AG09309 (cell line): Measurements from ENCODE around the gene KIFAP3.

Experiments used
- DNase-seq: peaks from one replicate; pipeline ENCODE4 v3.0.0-alpha.2; 2010; ENCODE audit warnings: low read depth
- H3K4me3 ChIP-seq: 2 replicates; pipeline ENCODE4 v1.5.1; 2011; ENCODE audit warnings: mild to moderate bottlenecking, low read depth, low read length, moderate library complexity; ENCODE audit not compliant: control insufficient read depth
- TF ChIP-seq, protein P1 (sequence below): IDR thresholded peaks from 2 replicates; pipeline ENCODE4 v1.5.1; 2011; ENCODE audit warnings: mild to moderate bottlenecking, low read depth, low read length, inconsistent platforms; ENCODE audit not compliant: insufficient read depth, control insufficient read depth; ENCODE audit errors: missing control alignments

The KIFAP3 gene

GRCh38 chr1:169970114-169970513 is 104.4 kb downstream of the KIFAP3 start:
- TF ChIP-seq, protein P1, sequence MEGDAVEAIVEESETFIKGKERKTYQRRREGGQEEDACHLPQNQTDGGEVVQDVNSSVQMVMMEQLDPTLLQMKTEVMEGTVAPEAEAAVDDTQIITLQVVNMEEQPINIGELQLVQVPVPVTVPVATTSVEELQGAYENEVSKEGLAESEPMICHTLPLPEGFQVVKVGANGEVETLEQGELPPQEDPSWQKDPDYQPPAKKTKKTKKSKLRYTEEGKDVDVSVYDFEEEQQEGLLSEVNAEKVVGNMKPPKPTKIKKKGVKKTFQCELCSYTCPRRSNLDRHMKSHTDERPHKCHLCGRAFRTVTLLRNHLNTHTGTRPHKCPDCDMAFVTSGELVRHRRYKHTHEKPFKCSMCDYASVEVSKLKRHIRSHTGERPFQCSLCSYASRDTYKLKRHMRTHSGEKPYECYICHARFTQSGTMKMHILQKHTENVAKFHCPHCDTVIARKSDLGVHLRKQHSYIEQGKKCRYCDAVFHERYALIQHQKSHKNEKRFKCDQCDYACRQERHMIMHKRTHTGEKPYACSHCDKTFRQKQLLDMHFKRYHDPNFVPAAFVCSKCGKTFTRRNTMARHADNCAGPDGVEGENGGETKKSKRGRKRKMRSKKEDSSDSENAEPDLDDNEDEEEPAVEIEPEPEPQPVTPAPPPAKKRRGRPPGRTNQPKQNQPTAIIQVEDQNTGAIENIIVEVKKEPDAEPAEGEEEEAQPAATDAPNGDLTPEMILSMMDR, result no peak
- no peak for DNase-seq
- H3K4me3 ChIP-seq, result no peak overlapping the region

DNA sequence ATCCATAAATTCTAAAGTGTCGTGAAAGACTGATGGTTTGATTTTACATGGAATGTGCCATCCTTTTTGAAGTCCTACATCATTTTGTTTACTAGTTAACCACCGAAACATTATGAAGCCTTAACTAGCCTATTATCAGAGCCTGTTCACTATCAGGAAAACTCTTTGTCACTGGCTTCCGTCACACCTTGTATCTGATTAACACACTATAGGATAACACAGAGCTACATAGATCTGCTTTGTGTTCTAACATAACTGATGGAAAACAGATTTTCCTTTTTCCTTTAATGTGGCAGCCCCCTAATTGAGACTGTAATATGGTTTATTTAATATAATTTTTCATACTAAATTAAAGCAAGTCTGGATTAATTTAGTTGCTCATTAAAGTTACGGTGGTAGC is 106.3 kb downstream of the KIFAP3 start:
- no peak overlapping the region for H3K4me3 ChIP-seq
- TF ChIP-seq, protein P1, result no peak
- DNase-seq, result no peak

DNA sequence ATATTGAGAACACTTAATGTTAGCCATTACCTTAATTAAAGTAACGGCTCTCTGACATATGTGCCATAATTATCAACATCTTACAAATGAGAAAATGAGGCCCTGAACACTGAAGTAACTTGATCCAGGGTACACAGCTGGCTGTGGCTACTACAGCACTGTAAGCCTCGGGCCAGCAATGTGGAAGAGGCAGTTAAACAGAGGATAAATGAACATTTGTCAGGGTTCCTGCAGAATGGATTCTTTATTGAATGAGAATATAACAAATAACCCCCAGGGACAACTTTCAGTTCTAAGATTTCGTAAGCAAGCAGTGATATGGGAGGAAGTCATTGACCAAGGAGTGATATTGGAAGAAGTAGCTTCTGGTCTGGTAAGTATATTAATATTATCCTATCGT is 110.3 kb downstream of the KIFAP3 start:
- no peak for DNase-seq

DNA sequence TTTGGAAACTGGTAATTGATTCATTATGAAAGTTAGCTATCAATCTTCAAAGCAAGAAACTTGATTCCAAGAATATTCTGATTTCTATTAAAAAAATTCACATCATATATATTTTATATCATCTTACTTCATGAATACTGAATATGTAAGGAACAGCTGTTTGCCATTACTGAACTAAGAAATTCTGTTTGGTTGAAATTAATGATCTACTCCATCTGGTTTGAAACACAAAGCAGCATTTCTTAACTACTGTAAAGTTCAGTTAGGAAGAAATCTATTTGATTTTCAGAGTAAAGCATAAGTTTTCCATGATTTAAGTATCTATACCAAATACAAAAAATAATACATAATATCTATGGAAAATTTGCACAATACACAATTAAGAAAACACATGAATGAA is 114.8 kb downstream of the KIFAP3 start:
- no peak overlapping the region for H3K4me3 ChIP-seq
- DNase-seq, result no peak
- TF ChIP-seq, protein P1, result no peak

More for the DNA sequence above, 110.3 kb downstream of the KIFAP3 start:
- no peak overlapping the region for H3K4me3 ChIP-seq
- TF ChIP-seq, protein P1, result no peak

DNA sequence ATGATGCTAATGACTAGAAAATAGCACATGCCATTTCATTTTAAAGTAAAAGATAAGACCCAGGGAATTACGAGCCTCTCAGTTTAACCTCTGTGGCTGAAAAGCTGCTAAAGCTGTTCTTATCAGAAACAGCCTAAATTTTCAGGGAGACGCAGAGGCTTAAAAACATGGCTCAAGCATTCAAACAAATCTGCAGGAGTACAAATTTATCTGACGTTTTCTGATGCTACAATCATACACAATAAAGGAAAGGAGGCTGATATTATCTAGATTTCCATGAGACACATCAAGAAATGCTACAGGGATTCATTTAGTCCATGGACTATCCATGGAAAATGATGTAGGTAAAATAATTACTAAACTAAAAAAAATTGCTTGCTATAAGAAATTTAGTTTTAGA is 115.5 kb downstream of the KIFAP3 start:
- no peak overlapping the region for H3K4me3 ChIP-seq
- TF ChIP-seq, protein P1, result no peak
- DNase-seq, result no peak

DNA sequence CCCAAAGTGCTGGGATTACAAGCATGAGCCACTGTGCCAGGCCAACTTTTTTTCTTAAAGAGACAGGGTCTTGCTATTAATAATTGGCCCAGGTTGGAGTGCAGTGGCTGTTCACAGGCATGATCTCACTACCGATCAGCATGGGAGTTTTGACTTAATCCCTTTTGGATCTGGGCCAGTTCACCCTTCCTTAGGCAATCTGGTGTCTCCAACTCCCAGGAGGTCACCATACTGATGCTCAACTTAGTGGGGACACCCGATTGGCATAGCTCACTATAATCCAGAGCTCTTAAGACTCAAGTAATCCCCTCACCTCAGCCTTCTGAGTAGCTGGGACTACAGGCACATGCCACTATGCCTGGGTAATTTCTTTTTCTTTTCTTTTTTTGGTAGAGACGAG is 116.6 kb downstream of the KIFAP3 start:
- no peak overlapping the region for H3K4me3 ChIP-seq
- TF ChIP-seq, protein P1, result no peak
- DNase-seq, result no peak

DNA sequence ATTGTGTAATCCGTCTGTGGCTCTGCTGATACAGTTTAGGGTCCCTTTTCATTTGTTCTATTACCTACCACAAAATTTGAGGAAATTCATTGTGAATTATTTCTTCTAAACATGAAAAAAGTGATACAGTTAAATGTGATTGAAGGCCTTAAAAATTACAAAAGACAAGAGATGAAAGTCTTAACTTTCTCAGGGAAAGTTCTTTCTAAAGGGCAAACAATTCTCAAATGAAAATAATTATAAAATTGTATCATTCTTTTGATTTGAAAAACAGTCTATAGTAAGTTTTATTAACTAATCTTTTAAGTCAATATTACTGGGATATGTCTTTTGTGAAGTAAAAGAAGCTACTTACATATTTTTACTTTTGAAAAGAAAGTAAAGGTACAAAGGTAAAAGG is 123.4 kb downstream of the KIFAP3 start:
- no peak overlapping the region for H3K4me3 ChIP-seq
- TF ChIP-seq, protein P1, result no peak
- no peak for DNase-seq
